Endodermal cell (in vitro differentiated cells): ENCODE data around the gene MAPKAPK2. TPM values are rescaled to one million over a fixed set of nuclear protein-coding genes. Genes with fewer than 3 reads are reported as not detected.

ENCODE experiments used
- DNase-seq: peaks from one replicate; pipeline ENCODE4 v3.0.0-alpha.2; 2017
- H3K27ac ChIP-seq: 2 replicates; pipeline ENCODE4 v1.5.1; 2013; ENCODE audit warnings: mild to moderate bottlenecking, low read depth, low read length, moderate library complexity
- H3K27me3 ChIP-seq: 2 replicates; pipeline ENCODE4 v1.6.1; 2013; ENCODE audit warnings: mild to moderate bottlenecking, low read length, moderate library complexity; ENCODE audit not compliant: insufficient read depth, control insufficient read depth, poor library complexity, severe bottlenecking
- H3K36me3 ChIP-seq: 2 replicates; pipeline ENCODE4 v1.7.0; 2013; ENCODE audit warnings: mild to moderate bottlenecking, low read length, moderate library complexity; ENCODE audit not compliant: control insufficient read depth, insufficient read depth
- H3K4me1 ChIP-seq: one replicate; pipeline ENCODE4 v1.7.0; 2013; ENCODE audit warnings: low read length; ENCODE audit not compliant: control insufficient read depth, insufficient read depth
- H3K4me3 ChIP-seq: 2 replicates; pipeline ENCODE4 v1.5.1; 2013; ENCODE audit warnings: mild to moderate bottlenecking, low read length, moderate library complexity
- H3K9ac ChIP-seq: 2 replicates; pipeline ENCODE4 v1.6.1; 2013; ENCODE audit warnings: mild to moderate bottlenecking, low read length, moderate library complexity; ENCODE audit not compliant: poor library complexity, severe bottlenecking; ENCODE audit errors: extremely low read depth
- H3K9me3 ChIP-seq: 2 replicates; pipeline ENCODE4 v1.6.1; 2013; ENCODE audit warnings: mild to moderate bottlenecking, low read length, moderate library complexity; ENCODE audit not compliant: control insufficient read depth
- H3K27ac Mint-ChIP-seq: 2 replicates; pipeline ENCODE4 v1.8.0; 2020; ENCODE audit warnings: mixed read lengths
- H3K27me3 Mint-ChIP-seq: 2 replicates; pipeline ENCODE4 v1.8.0; 2021; ENCODE audit warnings: mild to moderate bottlenecking, mixed read lengths; ENCODE audit not compliant: insufficient read depth
- H3K36me3 Mint-ChIP-seq: 2 replicates; pipeline ENCODE4 v1.8.0; 2020; ENCODE audit warnings: low read depth, mixed read lengths
- H3K4me1 Mint-ChIP-seq: 2 replicates; pipeline ENCODE4 v1.8.0; 2020; ENCODE audit warnings: mixed read lengths
- H3K4me3 Mint-ChIP-seq: 2 replicates; pipeline ENCODE4 v1.8.0; 2020; ENCODE audit warnings: mild to moderate bottlenecking, moderate library complexity, mixed read lengths
- H3K9me3 Mint-ChIP-seq: 2 replicates; pipeline ENCODE4 v1.8.0; 2020; ENCODE audit warnings: mild to moderate bottlenecking, mixed read lengths
- CTCF ChIP-seq: fragments of 200-600 bp; sonication (generic); conservative IDR thresholded peaks from 2 replicates; pipeline ENCODE4 v1.5.0; 2021; ENCODE audit warnings: antibody characterized with exemption, mild to moderate bottlenecking
- whole genome bisulfite sequencing, 2 experiments: methylation state at CpG; one replicate each; pipeline versions ENCODE4 v1.1.5 to v1.1.7; 2013; ENCODE audit warnings: missing lambda C conversion rate in 2 of 2, mixed read lengths in 1 of 2; ENCODE audit not compliant: insufficient coverage in 1 of 2, insufficient read length in 1 of 2; 5-methylcytosine and 5-hydroxymethylcytosine counted together
- total RNA-seq, 2 donors: library from RNA; stranded (reverse); fragmentation: NEBNext Ultra II Directional in 1 of 2; extraction: Animal tissue kit (Norgen Biotek cat#: 25700) in 1 of 2; gene quantifications; 2 replicates in 1 of 2; 3 replicates in 1 of 2; pipeline ENCODE4 v1.2.1, GENCODE V29; 2021

Gene MAPKAPK2
- total RNA-seq, 2 donors from 2014 or later = 72.8 to 79.7 TPM

- Mint-ChIP-seq H3K27me3 (no peaks in the 10 kb centered on the region), H3K9me3 (no peaks in the 10 kb centered on the region), H3K4me1 (peaks cover 6% of the 10 kb centered on the region), H3K36me3 (peaks cover 31% of the 10 kb centered on the region), H3K4me3 (no peak overlapping the region), H3K27ac (no peak overlapping the region)
- H3K4me3 ChIP-seq = no peak overlapping the region
- no peaks in the 10 kb centered on the region for H3K9me3 ChIP-seq
- H3K4me1 ChIP-seq = no peaks in the 10 kb centered on the region
- no peak overlapping the region for H3K9ac ChIP-seq
- WGBS, 2 experiments = 71 to 97% methylated on average over 1 to 3 of the region's 3 CpGs
- H3K36me3 ChIP-seq = peaks cover 33% of the 10 kb centered on the region
- no peak for TF ChIP-seq CTCF
- no peak overlapping the region for H3K27ac ChIP-seq
- no peak for DNase-seq
- H3K27me3 ChIP-seq = no peaks in the 10 kb centered on the region
These were observed 44.8 kb downstream of the MAPKAPK2 start for GRCh38 chr1:206729507-206729906.

DNA sequence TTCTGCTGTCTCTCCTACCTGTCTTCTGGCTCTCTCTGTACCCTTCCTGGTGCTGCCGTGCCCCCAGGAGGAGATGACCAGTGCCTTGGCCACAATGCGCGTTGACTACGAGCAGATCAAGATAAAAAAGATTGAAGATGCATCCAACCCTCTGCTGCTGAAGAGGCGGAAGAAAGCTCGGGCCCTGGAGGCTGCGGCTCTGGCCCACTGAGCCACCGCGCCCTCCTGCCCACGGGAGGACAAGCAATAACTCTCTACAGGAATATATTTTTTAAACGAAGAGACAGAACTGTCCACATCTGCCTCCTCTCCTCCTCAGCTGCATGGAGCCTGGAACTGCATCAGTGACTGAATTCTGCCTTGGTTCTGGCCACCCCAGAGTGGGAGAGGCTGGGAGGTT, 47.8 kb downstream of the MAPKAPK2 start:
- TF ChIP-seq CTCF = no peak

GRCh38 chr1:206732992-206733391, 48.3 kb downstream of the MAPKAPK2 start:
- Mint-ChIP-seq H3K27ac (no peak overlapping the region), H3K27me3 (no peaks in the 10 kb centered on the region), H3K4me3 (no peak overlapping the region), H3K9me3 (no peaks in the 10 kb centered on the region), H3K4me1 (peaks cover 5% of the 10 kb centered on the region), H3K36me3 (peaks cover 41% of the 10 kb centered on the region)
- no peak for TF ChIP-seq CTCF
- no peak for DNase-seq
- H3K4me3 ChIP-seq = no peak overlapping the region
- H3K27ac ChIP-seq = no peak overlapping the region
- no peaks in the 10 kb centered on the region for H3K27me3 ChIP-seq
- no peaks in the 10 kb centered on the region for H3K9me3 ChIP-seq
- WGBS, 2 experiments = 90 to 100% methylated on average over 4 to 11 of the region's 11 CpGs
- H3K36me3 ChIP-seq = peaks cover 41% of the 10 kb centered on the region
- no peak overlapping the region for H3K9ac ChIP-seq
- H3K4me1 ChIP-seq = peaks cover 2% of the 10 kb centered on the region

More for the DNA sequence above, 47.8 kb downstream of the MAPKAPK2 start:
- no peaks in the 10 kb centered on the region for H3K27me3 Mint-ChIP-seq
- Histone ChIP-seq H3K4me3 (no peak overlapping the region), H3K9ac (no peak overlapping the region), H3K36me3 (peaks cover 41% of the 10 kb centered on the region), H3K9me3 (no peaks in the 10 kb centered on the region), H3K27me3 (no peaks in the 10 kb centered on the region), H3K4me1 (no peaks in the 10 kb centered on the region), H3K27ac (no peak overlapping the region)
- H3K36me3 Mint-ChIP-seq = peaks cover 41% of the 10 kb centered on the region
- H3K4me3 Mint-ChIP-seq = no peak overlapping the region
- 96 to 100% methylated on average over 3 to 11 of the region's 11 CpGs for WGBS, 2 experiments
- DNase-seq = no peak
- no peak overlapping the region for H3K27ac Mint-ChIP-seq
- H3K9me3 Mint-ChIP-seq = no peaks in the 10 kb centered on the region
- H3K4me1 Mint-ChIP-seq = no peaks in the 10 kb centered on the region
